ENCODE measurements around the gene EXOC3.
"Not testable (repeated sequence)": the region's sequence is repeated elsewhere in the genome, so short reads cannot be mapped to it uniquely, and the experiment has no call there.

EXOC3 gene

DNA sequence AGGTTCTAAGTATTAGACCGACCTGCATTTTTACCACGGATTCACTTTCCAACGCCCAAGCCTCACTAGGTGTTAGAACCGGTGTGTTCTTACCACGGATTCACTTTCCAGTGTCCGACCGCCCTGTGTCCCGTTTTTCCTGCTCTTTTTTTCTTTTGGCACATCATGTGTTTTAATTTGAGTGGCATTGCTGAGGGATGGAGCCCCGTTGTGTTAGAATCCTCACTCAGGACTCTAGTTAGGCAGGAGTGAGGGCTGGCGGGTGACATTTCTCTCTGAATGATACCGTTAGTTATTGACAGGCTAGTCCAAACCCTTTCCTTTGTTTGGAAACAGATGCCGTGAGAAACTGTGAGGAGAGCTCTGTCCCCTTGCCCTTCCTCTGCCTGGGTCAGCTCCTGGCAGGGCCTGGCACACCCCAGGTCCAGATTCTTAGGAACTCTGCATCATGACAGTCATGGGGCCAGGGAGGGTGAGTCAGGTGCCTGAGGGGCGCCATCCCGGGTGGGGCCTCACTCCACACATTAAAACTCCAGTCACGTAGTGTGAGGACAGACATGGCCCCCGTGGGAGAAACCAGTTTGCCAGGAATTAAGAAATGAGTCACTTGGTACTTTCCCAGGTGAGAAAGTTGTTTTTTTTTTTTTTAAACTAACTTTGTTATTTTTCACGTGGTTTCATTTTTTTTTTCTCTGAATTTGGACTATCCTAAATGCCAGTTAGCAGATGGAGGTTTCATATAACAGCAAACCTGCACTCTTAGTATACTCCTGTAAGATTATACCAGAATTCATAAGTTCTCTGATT, 15.8 kb downstream of the EXOC3 start:
- no peak for DNase-seq

DNA sequence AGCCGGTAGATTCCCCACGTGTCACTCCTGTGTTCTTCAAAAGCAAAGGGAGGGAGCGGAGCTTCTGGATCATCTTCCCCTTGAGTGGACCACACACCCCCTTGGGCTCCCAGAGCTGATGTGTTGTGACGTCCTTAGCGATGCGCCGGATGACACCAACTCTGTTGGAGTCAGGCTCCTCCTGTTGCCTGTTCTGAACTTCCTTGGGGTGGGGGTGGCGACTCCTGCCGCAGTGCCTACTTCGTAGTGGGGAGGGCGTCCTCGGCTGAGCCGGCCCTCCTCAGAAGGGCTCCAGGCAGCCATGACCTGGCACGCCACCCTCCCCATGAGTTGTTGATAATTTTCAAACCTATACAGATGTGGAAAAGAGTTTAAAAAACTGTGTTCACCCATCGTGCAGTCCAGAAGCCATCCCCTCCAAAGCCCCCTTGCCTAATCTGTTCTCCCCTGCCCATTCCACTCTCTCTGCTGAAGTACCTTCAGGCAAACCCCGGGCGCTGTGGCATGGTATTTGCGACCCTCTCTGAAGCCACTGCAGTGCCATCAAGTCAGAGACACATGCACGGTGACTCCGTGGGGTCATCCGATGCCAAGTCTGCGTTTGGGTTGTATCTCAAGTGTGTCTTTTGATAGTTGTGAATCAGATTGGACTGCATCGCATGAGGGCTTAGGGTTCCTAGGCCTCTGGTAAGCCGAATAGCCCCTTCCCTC, 16.7 kb downstream of the EXOC3 start:
- no peak for DNase-seq

DNA sequence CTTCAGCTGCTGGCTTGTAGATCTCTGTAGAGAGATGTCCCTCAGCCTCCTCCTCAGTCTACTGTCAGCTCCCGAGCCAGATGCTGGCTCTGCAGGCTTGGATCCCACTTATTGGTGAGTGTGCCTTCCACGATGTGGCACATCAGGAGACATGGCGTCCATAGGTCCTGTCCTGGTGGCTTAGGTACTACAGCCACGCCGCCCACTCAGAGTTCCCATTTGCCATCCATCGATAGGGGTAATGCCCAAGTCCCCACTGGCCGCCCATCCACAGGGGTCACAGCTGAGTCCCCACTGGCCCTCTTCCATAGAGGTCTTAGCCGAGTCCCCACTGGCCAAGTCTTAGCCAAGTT, 17.3 kb downstream of the EXOC3 start:
- no peak for DNase-seq

DNA sequence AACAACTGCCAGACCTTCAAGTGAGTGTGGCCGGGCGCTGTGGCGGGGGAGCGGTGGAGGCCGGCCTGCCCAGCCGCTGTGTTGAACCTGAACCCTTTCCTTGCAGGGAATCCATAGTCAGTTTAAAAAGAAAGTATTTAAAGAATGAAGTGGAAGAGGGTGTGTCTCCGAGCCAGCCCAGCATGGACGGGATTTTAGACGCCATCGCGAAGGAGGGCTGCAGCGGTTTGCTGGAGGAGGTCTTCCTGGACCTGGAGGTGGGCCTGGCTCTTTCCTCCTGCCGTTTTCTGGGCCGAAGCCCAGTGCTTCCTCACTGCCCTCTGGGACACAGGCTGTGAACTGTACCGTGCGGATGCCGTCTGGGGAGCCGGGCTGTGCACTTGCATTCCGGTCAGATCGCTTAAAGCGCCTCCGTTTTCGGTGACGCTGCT, 19.1 kb downstream of the EXOC3 start:
- no peak for DNase-seq

DNA sequence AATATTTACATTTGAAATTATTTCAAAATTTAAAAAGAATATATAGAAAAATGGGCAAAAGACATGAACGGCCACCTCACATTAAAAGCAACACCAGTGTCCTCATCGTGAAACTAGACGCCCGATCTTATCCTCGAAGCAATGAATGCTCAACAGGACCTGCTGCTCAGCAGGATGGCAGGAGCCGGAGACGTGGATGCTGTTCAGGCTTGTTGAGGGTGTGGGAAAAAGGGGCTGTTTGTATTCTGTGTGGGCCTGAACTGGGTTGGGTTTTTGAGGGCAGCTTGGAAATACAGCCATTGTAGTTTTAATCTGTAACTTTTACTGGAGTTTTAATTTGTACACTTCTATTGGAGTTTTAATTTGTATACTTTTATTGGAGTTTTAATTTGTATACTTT, 20.3 kb downstream of the EXOC3 start:
- no peak for DNase-seq

DNA sequence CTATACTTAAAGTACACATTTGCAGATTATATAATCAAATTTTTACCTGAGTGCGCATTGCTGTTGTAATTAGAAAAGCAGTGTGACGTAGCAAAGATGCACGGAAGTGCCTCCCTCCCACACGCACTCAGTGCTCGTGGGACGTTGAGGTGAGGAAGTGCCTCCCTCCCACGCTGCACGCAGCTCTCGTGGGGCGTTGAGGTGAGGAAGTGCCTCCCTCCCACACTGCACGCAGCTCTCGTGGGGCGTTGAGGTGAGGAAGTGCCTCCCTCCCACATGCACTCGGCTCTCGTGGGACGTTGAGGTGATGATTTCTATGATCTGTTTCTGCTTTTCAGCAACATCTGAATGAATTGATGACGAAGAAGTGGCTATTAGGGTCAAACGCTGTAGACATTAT, 21.0 kb downstream of the EXOC3 start:
- no peak for DNase-seq

DNA sequence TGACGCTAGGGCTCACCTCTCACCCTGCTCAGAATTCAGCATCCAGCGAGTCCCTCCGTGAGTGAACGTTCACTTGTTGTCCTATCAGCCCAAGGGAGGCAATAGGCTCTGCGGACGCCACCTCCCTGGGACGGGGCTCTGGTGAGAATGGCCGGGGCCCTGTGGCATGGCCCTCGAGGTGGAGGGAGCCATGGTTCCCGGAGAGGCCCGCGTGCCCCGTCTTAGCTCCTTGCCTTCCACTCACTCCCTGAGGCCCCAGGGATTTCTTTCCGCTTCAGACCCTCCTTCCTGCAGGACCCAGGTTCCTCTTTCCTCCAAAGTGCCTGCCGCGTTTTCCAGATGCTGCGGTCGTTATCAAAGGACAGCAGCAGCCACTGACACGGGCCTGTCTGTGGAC, 21.5 kb downstream of the EXOC3 start:
- no peak for DNase-seq

DNA sequence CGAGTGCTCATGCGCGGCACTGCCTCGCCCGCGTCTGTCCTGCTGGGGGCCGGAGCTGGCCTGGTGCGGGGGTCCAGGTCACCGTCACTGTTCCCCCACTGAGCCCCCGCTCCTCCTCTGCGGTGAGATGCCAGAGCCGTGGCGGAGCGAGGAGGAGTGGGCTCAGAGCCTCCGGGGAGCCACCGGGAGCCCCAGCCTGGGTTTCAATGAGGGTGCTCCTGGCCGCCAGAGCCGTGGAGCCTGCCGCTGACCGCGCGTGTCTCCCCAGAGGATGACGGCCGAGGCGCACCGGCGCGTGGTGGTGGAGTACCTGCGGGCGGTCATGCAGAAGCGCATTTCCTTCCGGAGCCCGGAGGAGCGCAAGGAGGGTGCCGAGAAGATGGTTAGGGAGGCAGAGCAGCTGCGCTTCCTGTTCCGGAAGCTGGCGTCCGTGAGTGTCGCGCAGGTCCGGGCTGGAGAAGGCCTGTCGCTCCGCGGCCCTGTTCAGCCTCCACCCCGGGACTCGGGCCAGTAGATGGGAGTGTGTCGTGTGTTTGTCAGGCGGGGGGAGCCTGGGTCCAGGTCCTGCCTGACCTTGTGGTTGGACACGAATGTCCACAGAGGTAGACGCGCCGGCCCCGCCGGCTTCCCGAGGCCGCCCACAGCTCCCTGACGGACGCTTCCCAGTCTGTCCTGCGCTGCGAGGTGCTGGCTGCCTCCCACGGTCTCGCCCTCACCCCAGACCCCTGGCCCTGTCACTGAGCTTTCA, 22.0 kb downstream of the EXOC3 start:
- DNase-seq, result no peak

DNA sequence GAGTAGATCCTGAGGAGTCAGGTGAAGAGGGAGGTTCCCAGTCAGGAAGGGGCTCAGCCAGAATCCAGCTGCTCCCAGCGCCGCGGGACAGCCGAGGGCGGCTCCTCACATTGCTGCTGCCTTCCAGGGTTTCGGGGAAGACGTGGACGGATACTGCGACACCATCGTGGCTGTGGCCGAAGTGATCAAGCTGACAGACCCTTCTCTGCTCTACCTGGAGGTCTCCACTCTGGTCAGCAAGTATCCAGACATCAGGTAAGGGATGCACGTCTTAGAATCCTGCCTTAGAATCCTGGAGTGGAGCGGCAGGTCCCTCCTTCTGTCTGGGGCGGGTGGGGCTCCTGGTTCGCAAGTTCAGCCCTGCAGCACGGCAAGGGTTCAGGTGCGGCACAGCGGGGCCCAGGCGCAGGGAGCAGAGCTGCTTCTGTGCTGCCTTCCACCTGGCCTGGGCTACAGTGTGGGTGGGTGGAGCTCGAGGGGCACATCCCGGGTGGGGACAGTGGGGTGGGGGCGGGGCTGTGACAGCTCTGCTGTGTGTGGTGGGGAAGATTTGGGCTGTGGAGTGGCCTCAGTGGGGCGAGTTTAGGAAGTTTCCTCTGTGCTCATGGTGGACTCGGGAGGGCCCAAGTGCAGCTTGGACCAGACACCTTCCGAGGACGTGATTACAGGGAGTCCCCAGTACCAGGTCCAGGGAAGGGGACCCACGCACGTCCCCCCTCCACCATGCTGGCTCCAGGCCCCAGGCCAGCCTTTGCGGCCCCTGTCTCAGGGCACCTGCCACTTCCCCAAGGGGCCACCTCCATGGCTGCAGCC, 22.8 kb downstream of the EXOC3 start:
- no peak for DNase-seq

DNA sequence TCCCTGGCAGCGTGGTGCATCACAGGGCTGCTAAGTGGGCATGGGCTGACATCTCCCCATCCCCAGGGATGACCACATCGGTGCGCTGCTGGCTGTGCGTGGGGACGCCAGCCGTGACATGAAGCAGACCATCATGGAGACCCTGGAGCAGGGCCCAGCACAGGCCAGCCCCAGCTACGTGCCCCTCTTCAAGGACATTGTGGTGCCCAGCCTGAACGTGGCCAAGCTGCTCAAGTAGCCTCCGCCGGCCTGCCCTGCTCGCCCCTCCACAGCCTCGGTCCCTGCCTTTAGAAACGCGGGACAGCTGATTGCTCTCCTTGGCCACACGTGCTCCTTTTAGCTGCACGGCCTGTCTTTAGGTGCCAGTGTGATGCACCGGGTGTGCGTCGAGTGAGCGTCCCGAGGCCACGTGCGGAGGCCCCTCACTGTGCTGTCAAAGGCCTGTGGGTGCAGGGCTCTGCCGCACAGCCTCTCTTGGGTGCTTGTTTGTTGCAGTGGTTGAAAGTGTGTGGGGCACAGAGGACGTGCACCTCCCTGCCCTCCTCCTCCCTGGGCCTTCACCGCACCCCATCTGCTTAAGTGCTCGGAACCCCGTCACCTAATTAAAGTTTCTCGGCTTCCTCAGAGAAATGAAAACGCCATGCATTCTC, 23.8 kb downstream of the EXOC3 start:
- DNase-seq, result no peak

DNA sequence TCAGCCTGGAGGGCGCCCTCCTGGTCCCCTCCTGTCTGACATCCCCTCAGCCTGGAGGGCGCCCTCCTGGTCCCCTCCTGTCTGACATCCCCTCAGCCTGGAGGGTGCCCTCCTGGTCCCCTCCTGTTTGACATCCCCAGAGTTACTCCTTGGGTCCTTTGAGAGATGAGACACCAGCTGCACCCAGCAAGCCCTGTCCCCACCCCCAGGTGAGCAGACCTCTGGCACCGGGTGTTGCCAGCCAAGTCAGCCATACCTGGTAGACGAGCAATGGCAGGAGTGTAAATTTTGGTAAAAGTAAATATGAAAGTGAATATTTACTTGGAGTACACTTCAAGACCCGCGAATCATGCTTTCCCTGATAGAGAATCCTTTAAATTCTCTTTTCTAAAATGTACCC, 25.4 kb downstream of the EXOC3 start:
- no peak for DNase-seq

DNA sequence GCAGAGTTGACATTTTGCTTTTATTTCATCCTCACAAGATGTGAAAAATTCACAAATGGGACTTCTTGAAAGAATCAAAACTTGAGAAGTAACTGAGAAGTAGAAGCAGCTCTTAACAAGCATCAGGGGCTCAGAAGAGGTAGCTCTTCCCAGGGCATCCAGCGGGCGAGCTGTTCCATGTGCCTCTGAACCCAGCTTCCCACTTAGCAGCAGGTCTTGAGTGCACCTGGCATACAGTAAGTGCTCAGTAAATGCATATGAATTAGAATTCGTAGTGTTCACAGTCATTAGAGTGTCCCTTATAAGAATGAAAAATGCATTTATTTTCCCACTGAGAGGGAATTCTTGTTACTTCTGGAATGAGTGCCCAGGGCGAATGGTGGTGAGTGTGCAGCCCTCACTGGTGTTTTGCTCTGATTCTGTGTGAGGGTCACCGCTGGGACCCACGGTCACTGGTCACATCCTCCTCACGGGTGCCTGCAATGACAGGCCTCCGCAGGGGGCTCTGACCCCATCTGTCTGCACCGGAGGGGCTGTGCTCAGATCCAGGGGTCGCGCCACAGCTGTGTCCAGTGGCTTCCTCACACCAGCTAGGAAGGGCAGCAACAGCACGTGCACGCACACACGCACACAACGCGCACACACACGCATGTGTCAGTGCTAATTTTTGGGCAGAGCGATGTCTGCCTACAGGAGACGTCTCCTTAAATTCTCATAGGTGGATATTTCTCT, 26.9 kb downstream of the EXOC3 start:
- peak; percentile 16 for DNase-seq

DNA sequence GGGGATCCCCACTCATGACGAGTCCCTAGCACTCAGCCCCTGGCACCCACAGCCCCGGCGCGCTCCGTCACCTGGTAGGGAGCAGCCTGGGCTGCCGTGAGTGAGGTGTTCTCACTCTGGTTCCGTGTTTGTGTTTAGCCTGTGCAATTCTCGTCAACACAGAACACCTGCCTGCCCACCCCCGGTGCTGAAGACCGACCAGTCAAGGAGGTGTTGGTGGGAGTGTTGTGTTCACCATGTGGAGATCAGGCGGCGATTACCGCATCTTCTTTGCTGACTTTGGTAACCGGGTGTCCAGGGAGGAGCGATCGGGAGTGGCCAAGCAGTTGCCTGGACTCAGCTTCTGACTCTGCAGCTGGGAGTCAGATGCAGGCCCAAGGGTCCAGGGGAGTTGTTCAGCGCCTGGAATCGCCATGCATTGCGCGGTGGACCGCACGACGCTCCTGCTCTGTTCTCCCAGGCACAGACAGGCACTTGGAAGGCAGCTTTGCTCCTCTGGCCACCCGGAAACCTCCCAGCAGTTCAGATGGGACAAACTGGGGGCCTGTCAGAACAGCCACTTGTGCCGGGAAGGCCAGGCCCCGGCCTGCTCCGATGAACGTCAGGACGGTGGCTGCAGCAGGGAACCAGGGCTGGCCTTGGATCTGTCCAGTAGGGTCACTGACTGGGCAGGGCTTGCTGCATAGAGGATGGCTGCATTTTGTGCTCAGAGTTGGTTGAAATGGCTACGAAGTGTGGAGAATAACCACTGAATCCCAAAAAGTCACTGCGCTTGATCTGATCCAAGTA, 28.2 kb downstream of the EXOC3 start:
- no peak for DNase-seq

DNA sequence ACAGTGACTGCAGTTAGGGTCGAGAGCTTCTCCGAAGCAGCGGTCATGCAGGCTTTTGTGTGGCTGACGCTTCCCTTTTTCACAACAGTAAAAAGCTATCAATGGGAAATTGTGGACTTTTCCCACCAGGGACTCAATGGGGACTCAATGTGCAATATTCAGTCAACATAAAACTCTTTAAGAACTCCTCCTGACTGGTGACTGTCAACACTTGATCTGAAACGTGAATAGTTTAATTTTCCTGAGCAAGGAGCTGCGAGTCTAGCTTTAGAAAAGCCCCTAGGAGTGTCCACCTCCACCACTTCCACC, 28.7 kb downstream of the EXOC3 start:
- DNase-seq, result peak; percentile 17

DNA sequence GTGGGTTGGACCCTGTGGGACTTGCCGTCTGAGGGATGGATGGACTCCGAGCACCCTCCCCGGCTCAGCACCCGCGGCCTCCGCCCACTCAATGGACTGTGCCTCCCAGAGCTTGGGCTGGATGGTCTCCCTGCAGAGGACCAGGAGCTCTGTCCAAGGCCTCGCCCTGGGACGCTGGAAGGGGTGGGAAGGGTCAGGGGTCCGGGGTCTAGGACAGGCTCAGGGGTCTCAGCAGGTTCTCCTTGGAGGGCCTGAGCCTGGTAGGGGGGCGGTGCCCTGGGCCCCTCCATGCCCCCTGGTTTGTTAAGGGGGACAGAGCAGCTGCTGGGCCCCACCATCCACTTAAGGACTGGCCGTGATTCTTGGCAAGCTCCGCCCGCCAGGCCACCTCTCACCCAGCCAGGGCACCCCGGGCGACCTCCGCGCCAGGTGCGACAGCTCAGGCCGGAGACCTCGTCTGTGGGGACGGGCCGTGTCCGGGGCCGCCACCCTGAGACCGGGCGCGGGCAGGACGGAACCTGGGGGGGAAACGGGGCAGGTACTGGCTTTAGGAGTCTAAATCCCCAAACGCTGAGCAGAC, 29.2 kb downstream of the EXOC3 start:
- DNase-seq, result peak; percentile 32

DNA sequence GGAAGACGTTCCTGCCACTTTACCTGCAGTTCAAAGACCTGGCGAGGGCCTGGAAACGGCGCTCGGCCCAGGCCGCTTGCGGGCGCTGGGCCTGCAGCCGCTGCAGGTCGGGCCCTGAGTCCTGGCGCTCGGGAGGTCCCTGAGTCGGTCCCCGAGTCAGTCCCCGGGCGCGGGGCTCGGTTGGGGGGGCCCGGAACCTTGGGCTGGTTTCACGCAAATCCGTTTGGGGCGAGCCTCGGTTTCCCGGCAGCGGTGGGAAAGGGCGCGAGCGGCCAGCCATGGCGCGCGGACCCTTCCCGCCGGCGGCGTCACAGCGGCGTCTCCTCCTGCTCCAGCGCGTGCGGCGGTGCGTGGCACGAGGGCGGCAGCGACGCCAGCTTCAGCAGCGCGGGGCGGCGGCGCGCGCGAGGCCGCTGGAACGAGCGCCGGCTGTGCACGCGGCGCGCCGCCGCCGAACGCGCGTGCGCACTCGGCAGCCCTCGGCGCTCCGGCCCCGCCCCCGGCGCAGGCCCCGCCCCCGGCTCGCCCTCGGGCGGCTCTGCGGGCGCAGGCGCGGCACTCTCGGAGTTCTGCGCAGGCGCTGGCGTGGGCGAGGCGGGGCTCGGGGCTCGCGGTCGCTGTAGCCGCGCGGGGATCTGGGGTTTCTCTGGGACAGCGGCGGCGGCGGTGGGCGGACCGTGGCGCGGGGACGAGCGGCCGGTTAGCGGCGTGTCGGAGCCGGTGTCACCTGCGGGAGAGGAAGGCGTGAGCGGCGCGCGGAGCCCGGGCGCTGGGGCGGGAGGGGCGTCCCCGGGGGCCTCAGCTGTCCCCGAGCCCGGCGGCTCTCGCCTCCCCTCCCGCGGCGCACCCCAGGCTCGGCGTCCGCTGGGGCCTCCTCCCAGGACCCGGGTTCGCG, 29.9 kb downstream of the EXOC3 start:
- peak; percentile 89 for DNase-seq

DNA sequence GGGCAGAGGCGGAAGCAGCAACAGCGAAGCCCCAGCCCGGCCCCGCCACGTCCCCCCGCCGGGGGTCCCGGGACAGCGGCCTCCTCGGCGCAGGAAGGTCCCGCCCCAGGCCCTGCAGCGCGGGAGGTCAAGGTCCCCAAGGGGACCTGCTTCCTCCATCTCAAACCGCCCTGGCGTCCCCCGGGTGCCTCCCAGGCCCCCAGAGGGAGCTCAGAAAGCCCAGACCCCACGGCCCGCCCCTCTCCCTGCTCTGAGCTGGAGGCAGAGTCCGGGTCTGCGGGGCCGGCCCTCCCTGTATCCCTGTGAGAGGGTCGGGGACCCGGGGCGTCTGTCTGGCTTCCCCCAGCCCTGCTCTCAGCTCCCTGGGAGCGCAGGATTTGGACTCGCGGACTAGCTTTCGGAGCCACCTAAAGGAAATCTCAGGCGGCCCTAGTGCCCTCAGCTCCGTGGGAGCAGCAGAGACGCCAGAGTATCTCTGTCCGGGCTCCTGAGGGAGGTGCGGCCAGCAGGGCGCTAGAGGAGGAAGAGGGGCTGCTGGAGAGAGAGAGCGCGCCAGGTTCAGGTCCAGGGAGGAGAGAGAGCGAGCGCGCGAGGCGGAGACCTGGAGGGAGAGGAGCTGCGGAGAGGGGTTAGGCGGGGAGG, 30.7 kb downstream of the EXOC3 start:
- DNase-seq, result peak; percentile 52

DNA sequence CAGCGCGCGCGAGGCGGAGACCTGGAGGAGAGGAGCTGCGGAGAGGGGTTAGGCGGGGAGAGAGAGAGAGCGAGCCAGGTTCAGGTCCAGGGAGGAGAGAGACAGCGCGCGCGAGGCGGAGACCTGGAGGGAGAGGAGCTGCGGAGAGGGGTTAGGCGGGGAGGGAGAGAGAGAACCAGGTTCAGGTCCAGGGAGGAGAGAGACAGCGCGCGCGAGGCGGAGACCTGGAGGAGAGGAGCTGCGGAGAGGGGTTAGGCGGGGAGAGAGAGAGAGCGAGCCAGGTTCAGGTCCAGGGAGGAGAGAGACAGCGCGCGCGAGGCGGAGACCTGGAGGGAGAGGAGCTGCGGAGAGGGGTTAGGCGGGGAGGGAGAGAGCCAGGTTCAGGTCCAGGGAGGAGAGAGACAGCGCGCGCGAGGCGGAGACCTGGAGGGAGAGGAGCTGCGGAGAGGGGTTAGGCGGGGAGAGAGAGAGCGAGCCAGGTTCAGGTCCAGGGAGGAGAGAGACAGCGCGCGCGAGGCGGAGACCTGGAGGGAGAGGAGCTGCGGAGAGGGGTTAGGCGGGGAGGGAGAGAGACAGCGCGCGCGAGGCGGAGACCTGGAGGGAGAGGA, 31.4 kb downstream of the EXOC3 start:
- DNase-seq, result not testable (repeated sequence)

All from hematopoietic multipotent progenitor cell treated with erythropoietin and hydrocortisone succinate and interleukin-3 and kit ligand, for 6 days (in vitro differentiated cells).